SK-N-SH (cell line): ENCODE data around the gene CHTF18. TPM values are rescaled to one million over a fixed set of nuclear protein-coding genes. Genes with fewer than 3 reads are reported as not detected.

Experiments
- CTCF ChIA-PET: fragments of 300-600, 350-600 bp; formaldehyde crosslinking; extraction: SDS; loops from one replicate; lab custom pipeline; 2021; lab: Yijun Ruan, JAX
- POLR2A ChIA-PET: fragments of 350-600 bp; sonication (Branson Sonifier 250); formaldehyde crosslinking; extraction: SDS; loops from one replicate; lab custom pipeline; 2020; ENCODE audit warnings: antibody characterized with exemption, inconsistent platforms; lab: Yijun Ruan, JAX
- DNase-seq: peaks from one replicate; pipeline ENCODE4 v3.0.0; 2012
- H2AFZ ChIP-seq: fragments of 200-600 bp; sonication (generic); 2 replicates; pipeline ENCODE4 v1.8.1; 2016; ENCODE audit warnings: antibody characterized with exemption, mild to moderate bottlenecking, low read depth
- H3F3A ChIP-seq: fragments of 200-600 bp; sonication (generic); replicated peaks from 2 replicates; pipeline ENCODE3; 2016; ENCODE audit warnings: antibody characterized with exemption, mild to moderate bottlenecking; ENCODE audit not compliant: insufficient read depth
- H3K27ac ChIP-seq, 2 experiments: fragments of 200-500 bp in 1 of 2; fragments of 200-600 bp in 1 of 2; sonication (Bioruptor generic) in 1 of 2; sonication (generic), shearing (Covaris generic) in 1 of 2; 2 replicates each; pipeline versions ENCODE4 v1.5.1 to v1.6.1; 2014 to 2016; ENCODE audit warnings: low read depth in 2 of 2, inconsistent platforms in 1 of 2, low read length in 1 of 2, mild to moderate bottlenecking in 1 of 2, mixed read lengths in 1 of 2
- H3K27me3 ChIP-seq: fragments of 200-600 bp; sonication (generic), shearing (Covaris generic); 2 replicates; pipeline ENCODE4 v1.6.1; 2016; ENCODE audit warnings: mixed run types; ENCODE audit not compliant: insufficient read depth
- H3K36me3 ChIP-seq, 2 experiments: fragments of 200-500 bp in 1 of 2; fragments of 200-600 bp in 1 of 2; sonication (Bioruptor generic) in 1 of 2; sonication (generic) in 1 of 2; replicated peaks in 1 of 2; 2 replicates each; pipeline versions ENCODE3 to v1.5.1; 2014 to 2016; ENCODE audit warnings: low read length in 1 of 2, mild to moderate bottlenecking in 1 of 2; ENCODE audit not compliant: insufficient read depth in 2 of 2, control insufficient read depth in 1 of 2
- H3K4me1 ChIP-seq, 2 experiments: fragments of 200-500 bp in 1 of 2; fragments of 200-600 bp in 1 of 2; sonication (Bioruptor generic) in 1 of 2; sonication (generic), shearing (Covaris generic) in 1 of 2; 2 replicates each; pipeline versions ENCODE4 v1.5.1 to v1.6.1; 2014 to 2016; ENCODE audit warnings: low read depth in 1 of 2, low read length in 1 of 2, mixed run types in 1 of 2; ENCODE audit not compliant: insufficient read depth in 2 of 2, control insufficient read depth in 1 of 2
- H3K4me2 ChIP-seq: fragments of 200-600 bp; sonication (generic), shearing (Covaris generic); 2 replicates; pipeline ENCODE4 v1.6.1; 2017; ENCODE audit warnings: mixed run types
- H3K4me3 ChIP-seq, 2 experiments: fragments of 200-500 bp in 1 of 2; fragments of 200-600 bp in 1 of 2; sonication (Bioruptor generic) in 1 of 2; sonication (generic), shearing (Covaris generic) in 1 of 2; 2 replicates each; pipeline versions ENCODE4 v1.5.1 to v1.8.1; 2014 to 2016; ENCODE audit warnings: low read depth in 2 of 2, inconsistent platforms in 1 of 2, low read length in 1 of 2, mild to moderate bottlenecking in 1 of 2, mixed read lengths in 1 of 2, moderate library complexity in 1 of 2
- H3K79me2 ChIP-seq: fragments of 200-600 bp; sonication (generic); 2 replicates; pipeline ENCODE4 v1.8.1; 2017; ENCODE audit warnings: mild to moderate bottlenecking; ENCODE audit not compliant: insufficient read depth
- H3K9ac ChIP-seq: fragments of 200-600 bp; sonication (generic); 2 replicates; pipeline ENCODE4 v1.6.1; 2017; ENCODE audit warnings: mixed run types
- H3K9me2 ChIP-seq: fragments of 200-600 bp; sonication (generic); 2 replicates; pipeline ENCODE4 v1.6.1; 2017; ENCODE audit warnings: mixed run types
- H3K9me3 ChIP-seq: fragments of 200-600 bp; sonication (generic); 2 replicates; pipeline ENCODE4 v1.6.1; 2017; ENCODE audit warnings: mixed run types, mild to moderate bottlenecking, moderate library complexity
- H4K20me1 ChIP-seq: fragments of 200-600 bp; sonication (generic); 2 replicates; pipeline ENCODE4 v1.6.1; 2017; ENCODE audit warnings: mild to moderate bottlenecking, mixed run types; ENCODE audit not compliant: insufficient read depth
- CHD2 ChIP-seq: fragments of 150-350 bp; IDR thresholded peaks from 2 replicates; pipeline ENCODE4 v1.6.1; 2018; ENCODE audit warnings: low read length; ENCODE audit not compliant: partially characterized antibody
- EZH2phosphoT487 ChIP-seq: fragments of 200-600 bp; sonication (generic); IDR thresholded peaks from 2 replicates; pipeline ENCODE4 v1.6.1; 2017; ENCODE audit warnings: low read depth, mixed run types, mild to moderate bottlenecking, antibody characterized with exemption, moderate library complexity, borderline replicate concordance
- FOXJ3 ChIP-seq: sonication (generic); formaldehyde crosslinking; IDR thresholded peaks from 2 replicates; pipeline ENCODE4 v1.5.1; 2020; ENCODE audit warnings: mild to moderate bottlenecking, missing genetic modification reagents
- GABPA ChIP-seq: IDR thresholded peaks from 2 replicates; pipeline ENCODE4 v1.4.0; 2012; ENCODE audit warnings: low read depth, mild to moderate bottlenecking
- GATA2 ChIP-seq: sonication (generic); formaldehyde crosslinking; IDR thresholded peaks from 2 replicates; pipeline ENCODE4 v1.5.0; 2020; ENCODE audit warnings: mild to moderate bottlenecking, missing genetic modification reagents
- JUND ChIP-seq: IDR thresholded peaks from 2 replicates; pipeline ENCODE4 v1.4.0; 2012
- MXI1 ChIP-seq: IDR thresholded peaks from 2 replicates; pipeline ENCODE4 v1.6.1; 2012; ENCODE audit warnings: mild to moderate bottlenecking, low read depth, low read length, improper control_type of control experiment
- POLR2AphosphoS5 ChIP-seq: IDR thresholded peaks from 2 replicates; pipeline ENCODE4 v1.6.1; 2012; ENCODE audit warnings: low read depth, low read length
- RCOR1 ChIP-seq: fragments of 150-350 bp; IDR thresholded peaks from 2 replicates; pipeline ENCODE4 v1.6.1; 2017; ENCODE audit warnings: antibody characterized with exemption, low read length
- SIN3A ChIP-seq: IDR thresholded peaks from 2 replicates; pipeline ENCODE4 v1.6.1; 2012; ENCODE audit warnings: low read depth, mild to moderate bottlenecking, low read length, moderate library complexity, borderline replicate concordance
- SMC3 ChIP-seq: IDR thresholded peaks from 2 replicates; pipeline ENCODE4 v1.6.1; 2012; ENCODE audit warnings: low read depth, low read length, improper control_type of control experiment
- TAF1 ChIP-seq: IDR thresholded peaks from 2 replicates; pipeline ENCODE4 v1.6.1; 2012; ENCODE audit warnings: low read depth, mild to moderate bottlenecking, low read length, moderate library complexity, borderline replicate concordance
- TEAD4 ChIP-seq: IDR thresholded peaks from 2 replicates; pipeline ENCODE4 v1.4.0; 2012; ENCODE audit warnings: mild to moderate bottlenecking, borderline replicate concordance; ENCODE audit not compliant: insufficient read depth
- WGBS: methylation state at CpG from one replicate; pipeline ENCODE4 v1.1.6; 2017; ENCODE audit warnings: low lambda C conversion rate; 5-methylcytosine and 5-hydroxymethylcytosine counted together
- polyA plus RNA-seq, 3 experiments: library from polyadenylated mRNA; depleted of rRNA; stranded (reverse); fragments of >200 nt; gene quantifications; 2 replicates each; pipeline ENCODE4 v1.2.3, GENCODE V29; 2012
- TF ChIP-seq, protein P1 (sequence below): fragments of 150-350 bp; IDR thresholded peaks from 2 replicates; pipeline ENCODE4 v1.6.1; 2016; ENCODE audit warnings: mild to moderate bottlenecking, low read depth, low read length
- TF ChIP-seq, protein P2 (sequence below): fragments of 150-350 bp; IDR thresholded peaks from 2 replicates; pipeline ENCODE4 v1.6.1; 2017; ENCODE audit warnings: antibody characterized with exemption, low read length, low read depth, borderline replicate concordance
- TF ChIP-seq, protein P3 (sequence below): fragments of 200-600 bp; sonication (generic); IDR thresholded peaks from 2 replicates; pipeline ENCODE4 v1.6.1; 2017; ENCODE audit warnings: antibody characterized with exemption, mild to moderate bottlenecking, moderate library complexity

Gene CHTF18
- polyA plus RNA-seq, 1 of the 3 experiments (the other 2 are of a cell fraction) = 17.7 TPM

DNA sequence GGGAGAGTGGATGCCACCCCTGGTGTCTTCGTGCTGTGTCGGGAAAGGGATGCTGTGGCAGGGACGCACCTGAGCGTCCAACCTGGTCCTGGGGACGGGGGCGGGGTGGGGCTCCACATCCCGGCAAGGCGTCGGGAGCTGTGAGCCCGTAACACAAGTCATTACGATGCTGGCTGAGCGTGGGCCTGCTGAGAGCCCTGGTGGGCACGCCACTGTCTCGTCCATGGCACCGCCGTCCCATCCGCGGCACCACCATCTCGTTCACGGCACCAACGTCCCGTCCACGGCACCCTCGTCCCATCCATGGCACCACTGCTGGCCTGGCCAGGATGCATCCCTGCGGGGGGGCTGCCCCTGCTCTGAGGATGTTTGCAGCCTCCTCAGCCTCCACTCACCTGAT, 36.2 kb downstream of the CHTF18 start:
- TF ChIP-seq CHD2 (no peak), TEAD4 (no peak), SIN3A (no peak), TAF1 (no peak), GATA2 (CRISPR knock-in tag) (no peak), JUND (no peak), RCOR1 (no peak), GABPA (no peak), EZH2phosphoT487 (no peak), MXI1 (no peak), SMC3 (no peak), FOXJ3 (no peak), POLR2AphosphoS5 (no peak)
- TF ChIP-seq, protein P1, sequence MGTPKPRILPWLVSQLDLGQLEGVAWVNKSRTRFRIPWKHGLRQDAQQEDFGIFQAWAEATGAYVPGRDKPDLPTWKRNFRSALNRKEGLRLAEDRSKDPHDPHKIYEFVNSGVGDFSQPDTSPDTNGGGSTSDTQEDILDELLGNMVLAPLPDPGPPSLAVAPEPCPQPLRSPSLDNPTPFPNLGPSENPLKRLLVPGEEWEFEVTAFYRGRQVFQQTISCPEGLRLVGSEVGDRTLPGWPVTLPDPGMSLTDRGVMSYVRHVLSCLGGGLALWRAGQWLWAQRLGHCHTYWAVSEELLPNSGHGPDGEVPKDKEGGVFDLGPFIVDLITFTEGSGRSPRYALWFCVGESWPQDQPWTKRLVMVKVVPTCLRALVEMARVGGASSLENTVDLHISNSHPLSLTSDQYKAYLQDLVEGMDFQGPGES = no peak
- TF ChIP-seq, protein P2, sequence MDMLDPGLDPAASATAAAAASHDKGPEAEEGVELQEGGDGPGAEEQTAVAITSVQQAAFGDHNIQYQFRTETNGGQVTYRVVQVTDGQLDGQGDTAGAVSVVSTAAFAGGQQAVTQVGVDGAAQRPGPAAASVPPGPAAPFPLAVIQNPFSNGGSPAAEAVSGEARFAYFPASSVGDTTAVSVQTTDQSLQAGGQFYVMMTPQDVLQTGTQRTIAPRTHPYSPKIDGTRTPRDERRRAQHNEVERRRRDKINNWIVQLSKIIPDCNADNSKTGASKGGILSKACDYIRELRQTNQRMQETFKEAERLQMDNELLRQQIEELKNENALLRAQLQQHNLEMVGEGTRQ = no peak
- TF ChIP-seq, protein P3, sequence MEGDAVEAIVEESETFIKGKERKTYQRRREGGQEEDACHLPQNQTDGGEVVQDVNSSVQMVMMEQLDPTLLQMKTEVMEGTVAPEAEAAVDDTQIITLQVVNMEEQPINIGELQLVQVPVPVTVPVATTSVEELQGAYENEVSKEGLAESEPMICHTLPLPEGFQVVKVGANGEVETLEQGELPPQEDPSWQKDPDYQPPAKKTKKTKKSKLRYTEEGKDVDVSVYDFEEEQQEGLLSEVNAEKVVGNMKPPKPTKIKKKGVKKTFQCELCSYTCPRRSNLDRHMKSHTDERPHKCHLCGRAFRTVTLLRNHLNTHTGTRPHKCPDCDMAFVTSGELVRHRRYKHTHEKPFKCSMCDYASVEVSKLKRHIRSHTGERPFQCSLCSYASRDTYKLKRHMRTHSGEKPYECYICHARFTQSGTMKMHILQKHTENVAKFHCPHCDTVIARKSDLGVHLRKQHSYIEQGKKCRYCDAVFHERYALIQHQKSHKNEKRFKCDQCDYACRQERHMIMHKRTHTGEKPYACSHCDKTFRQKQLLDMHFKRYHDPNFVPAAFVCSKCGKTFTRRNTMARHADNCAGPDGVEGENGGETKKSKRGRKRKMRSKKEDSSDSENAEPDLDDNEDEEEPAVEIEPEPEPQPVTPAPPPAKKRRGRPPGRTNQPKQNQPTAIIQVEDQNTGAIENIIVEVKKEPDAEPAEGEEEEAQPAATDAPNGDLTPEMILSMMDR = no peak
- WGBS = 77% methylated on average over 12 of the region's 25 CpGs
- Histone ChIP-seq H3K9me3 (no peaks in the 10 kb centered on the region), H3K4me2 (no peak overlapping the region), H3K27me3 (peaks cover 48% of the 10 kb centered on the region), H3K79me2 (no peaks in the 10 kb centered on the region), H3F3A (no peaks in the 10 kb centered on the region), H2AFZ (no peak overlapping the region), H4K20me1 (no peaks in the 10 kb centered on the region), H3K27ac (no peak overlapping the region), H3K9me2 (no peaks in the 10 kb centered on the region), H3K9ac (no peak overlapping the region), H3K4me1 (peaks cover 0 to 5% of the 10 kb centered on the region in 2 experiments; a peak in 2 of 4 replicates), H3K4me3 (no peak overlapping the region), H3K36me3 (no peaks in the 10 kb centered on the region)
- ChIA-PET POLR2A (no interaction called here), CTCF (interaction anchor here (2.7 kb wide), 1 partner anchor 233 kb away, joined by 9 read pairs; no protein-coding TSS in a partner anchor)
- DNase-seq = no peak
